GM12878 (cell line): Measurements from ENCODE around the gene BNC2. TPM values are rescaled to one million over a fixed set of nuclear protein-coding genes. Genes with fewer than 3 reads are reported as not detected.

Experiments used
- ATAC-seq: fragments of 200-7000 bp; cut with Tn5 transposase; 3 replicates; pipeline ENCODE4 v1.9.1; 2020; ENCODE audit warnings: mild to moderate bottlenecking, moderate library complexity
- BruUV-seq: library from RNA; stranded (reverse); fragments of 400-500 nt; replicated peaks from 2 replicates; lab custom pipeline; 2021; lab: Mats Ljungman, UMichigan
- CTCF ChIA-PET: fragments of 300-600 bp; sonication (Branson Sonifier 250); formaldehyde crosslinking; extraction: SDS; loops from one replicate; lab custom pipeline; 2021; ENCODE audit warnings: inconsistent platforms; lab: Yijun Ruan, JAX
- POLR2A ChIA-PET: fragments of 350-600 bp; formaldehyde crosslinking; extraction: SDS; loops from one replicate; lab custom pipeline; 2021; ENCODE audit warnings: inconsistent platforms; lab: Charles Lee
- RAD21 ChIA-PET: fragments of 300-600 bp; sonication (Branson Sonifier 250); formaldehyde crosslinking; loops from one replicate; lab custom pipeline; 2023; ENCODE audit warnings: antibody characterized with exemption; ENCODE audit not compliant: unreplicated experiment; lab: Charles Lee
- SMC1A ChIA-PET: fragments of 300-600 bp; sonication (Branson Sonifier 250); formaldehyde crosslinking; loops from one replicate; lab custom pipeline; 2023; ENCODE audit not compliant: unreplicated experiment, uncharacterized antibody; lab: Charles Lee
- DNase-seq: peaks from one replicate; pipeline ENCODE4 v3.0.0-alpha.2; 2011; ENCODE audit warnings: low read depth, low spot score
- FAIRE-seq: peaks from 3 replicates; lab custom pipeline; 2011; peaks lifted over from hg19 to GRCh38; lab: Jason Lieb, UNC
- H2AFZ ChIP-seq: 2 replicates; pipeline ENCODE4 v1.6.0; 2011; ENCODE audit warnings: low read depth, low read length, control low read depth; ENCODE audit not compliant: control insufficient read depth
- H3K27ac ChIP-seq: 2 replicates; pipeline ENCODE4 v1.5.1; 2011; ENCODE audit warnings: control low read depth; ENCODE audit not compliant: control insufficient read depth, insufficient read depth
- H3K27me3 ChIP-seq, 2 experiments: replicated peaks in 1 of 2; 2 replicates each; pipeline versions ENCODE4 v1.6.0 to v1.6.1; 2011; ENCODE audit warnings: low read length in 1 of 2; ENCODE audit not compliant: control insufficient read depth in 2 of 2, insufficient read depth in 2 of 2
- H3K36me3 ChIP-seq, 2 experiments: 2 replicates each; pipeline ENCODE4 v1.5.1; 2011; ENCODE audit warnings: low read length in 1 of 2; ENCODE audit not compliant: control insufficient read depth in 2 of 2, insufficient read depth in 2 of 2
- H3K4me1 ChIP-seq: 2 replicates; pipeline ENCODE4 v1.6.1; 2011; ENCODE audit warnings: mild to moderate bottlenecking, low read length, moderate library complexity, mixed read lengths; ENCODE audit not compliant: control insufficient read depth, insufficient read depth
- H3K4me2 ChIP-seq: 2 replicates; pipeline ENCODE4 v1.6.0; 2011; ENCODE audit warnings: control low read depth; ENCODE audit not compliant: control insufficient read depth, insufficient read depth
- H3K4me3 ChIP-seq: fragments of 200-600 bp; sonication (generic); 2 replicates; pipeline ENCODE4 v1.5.1; 2016
- H3K79me2 ChIP-seq: 2 replicates; pipeline ENCODE4 v1.6.0; 2011; ENCODE audit warnings: low read length; ENCODE audit not compliant: control insufficient read depth, insufficient read depth
- H3K9ac ChIP-seq: 2 replicates; pipeline ENCODE4 v1.8.0; 2011; ENCODE audit warnings: low read length, control low read depth, mixed read lengths; ENCODE audit not compliant: control insufficient read depth, insufficient read depth
- H3K9me3 ChIP-seq: replicated peaks from 3 replicates; pipeline ENCODE4 v1.5.1; 2011; ENCODE audit warnings: mild to moderate bottlenecking, low read length; ENCODE audit not compliant: control insufficient read depth, insufficient read depth
- H4K20me1 ChIP-seq: 2 replicates; pipeline ENCODE4 v1.6.0; 2011; ENCODE audit not compliant: control insufficient read depth, insufficient read depth
- BACH1 ChIP-seq: fragments of 450-650 bp; IDR thresholded peaks from 2 replicates; pipeline ENCODE4 v1.6.1; 2017; ENCODE audit warnings: mild to moderate bottlenecking, borderline replicate concordance
- BRCA1 ChIP-seq: IDR thresholded peaks from 2 replicates; pipeline ENCODE4 v1.6.1; 2011; ENCODE audit warnings: low read depth, low read length, improper control_type of control experiment
- CBX5 ChIP-seq: sonication (generic); IDR thresholded peaks from 2 replicates; pipeline ENCODE4 v1.6.1; 2016; ENCODE audit warnings: low read depth, moderate library complexity, mild to moderate bottlenecking, inconsistent platforms
- CHD4 ChIP-seq: fragments of 200-600 bp; sonication (generic); IDR thresholded peaks from 2 replicates; pipeline ENCODE4 v1.6.1; 2016; ENCODE audit warnings: mild to moderate bottlenecking
- CUX1 ChIP-seq: IDR thresholded peaks from 2 replicates; pipeline ENCODE4 v1.6.1; 2012; ENCODE audit warnings: improper control_type of control experiment, low read depth, low read length; ENCODE audit not compliant: insufficient replicate concordance
- JUNB ChIP-seq: IDR thresholded peaks from 2 replicates; pipeline ENCODE4 v1.6.1; 2016; ENCODE audit warnings: antibody characterized with exemption, mild to moderate bottlenecking
- MEF2A ChIP-seq: IDR thresholded peaks from 2 replicates; pipeline ENCODE4 v1.6.1; 2011; ENCODE audit warnings: low read depth, mild to moderate bottlenecking, low read length, moderate library complexity; ENCODE audit not compliant: insufficient read depth
- NFYA ChIP-seq: IDR thresholded peaks from 2 replicates; pipeline ENCODE4 v1.6.1; 2011; ENCODE audit warnings: low read depth, mild to moderate bottlenecking, low read length, improper control_type of control experiment, borderline replicate concordance
- PML ChIP-seq: IDR thresholded peaks from 2 replicates; pipeline ENCODE4 v1.6.1; 2012; ENCODE audit warnings: low read length, inconsistent platforms
- RB1 ChIP-seq: fragments of 450-650 bp; formaldehyde crosslinking; IDR thresholded peaks from 2 replicates; pipeline ENCODE4 v1.6.1; 2017; ENCODE audit warnings: mild to moderate bottlenecking, borderline replicate concordance
- RBBP5 ChIP-seq: fragments of 200-600 bp; sonication (generic); conservative IDR thresholded peaks from 2 replicates; pipeline ENCODE4 v1.6.1; 2016
- RELA ChIP-seq: fragments of 450-650 bp; IDR thresholded peaks from 2 replicates; pipeline ENCODE4 v1.8.0; 2014; ENCODE audit warnings: borderline replicate concordance; ENCODE audit not compliant: partially characterized antibody
- TBL1XR1 ChIP-seq: IDR thresholded peaks from 2 replicates; pipeline ENCODE4 v1.6.1; 2012; ENCODE audit warnings: low read depth, low read length, improper control_type of control experiment
- YBX1 ChIP-seq: fragments of 450-650 bp; IDR thresholded peaks from 2 replicates; pipeline ENCODE4 v1.6.1; 2016; ENCODE audit warnings: antibody characterized with exemption
- ZNF24 ChIP-seq: fragments of 450-650 bp; IDR thresholded peaks from 2 replicates; pipeline ENCODE4 v1.6.1; 2017; ENCODE audit warnings: antibody characterized with exemption, mild to moderate bottlenecking
- WGBS: methylation state at CpG from one replicate; pipeline ENCODE4 v1.1.6; 2016; ENCODE audit warnings: low lambda C conversion rate; ENCODE audit not compliant: insufficient replicate concordance, insufficient coverage; ENCODE audit errors: missing lambda C conversion rate; 5-methylcytosine and 5-hydroxymethylcytosine counted together
- in situ Hi-C: fragments of 300-500 bp; cut with MboI; formaldehyde crosslinking; loops from 9 replicates; pipeline ENCODE4 v1.14.3; 2018; ENCODE audit warnings: mixed read lengths
- intact Hi-C: fragments of 100-400 bp; cut with micrococcal nuclease; formaldehyde crosslinking; loops from one replicate; pipeline ENCODE4 v1.14.2; 2022; ENCODE audit not compliant: unreplicated experiment
- polyA plus RNA-seq, 11 experiments: library from polyadenylated mRNA; depleted of rRNA in 4 of 11; unstranded in 6 of 11; stranded (reverse) in 5 of 11; fragments of >200 nt; fragmentation: Nextera tagmentation in 4 of 11; fragmentation: Illumina TruSeq in 1 of 11; extraction: Ambion mirVana in 4 of 11; extraction: Trizol in 1 of 11; gene quantifications; 1 replicate in 1 of 11; 2 replicates in 10 of 11; pipeline versions ENCODE4 v1.2.1 to v1.2.3, GENCODE V29; 2011 to 2016; ENCODE audit warnings: inconsistent platforms in 2 of 11, missing spikeins in 2 of 11, low read depth in 1 of 11
- total RNA-seq, 4 experiments: library from RNA; depleted of rRNA in 3 of 4; stranded (reverse); fragments of >200 nt in 3 of 4; fragmentation: Illumina TruSeq in 1 of 4; extraction: Trizol in 1 of 4; gene quantifications; 2 replicates each; pipeline versions ENCODE4 v1.2.1 to v1.2.3, GENCODE V29; 2013 to 2021

The BNC2 gene
- total and polyA plus RNA-seq, 10 of the 15 experiments (the other 5 are each of a cell fraction or from before 2014, with no cell fraction given), result 0.05 to 14.5 (median 0.26) TPM

GRCh38 chr9:16410601-16411280 is 459.7 kb downstream of the BNC2 start:
- no peak for FAIRE-seq

DNA sequence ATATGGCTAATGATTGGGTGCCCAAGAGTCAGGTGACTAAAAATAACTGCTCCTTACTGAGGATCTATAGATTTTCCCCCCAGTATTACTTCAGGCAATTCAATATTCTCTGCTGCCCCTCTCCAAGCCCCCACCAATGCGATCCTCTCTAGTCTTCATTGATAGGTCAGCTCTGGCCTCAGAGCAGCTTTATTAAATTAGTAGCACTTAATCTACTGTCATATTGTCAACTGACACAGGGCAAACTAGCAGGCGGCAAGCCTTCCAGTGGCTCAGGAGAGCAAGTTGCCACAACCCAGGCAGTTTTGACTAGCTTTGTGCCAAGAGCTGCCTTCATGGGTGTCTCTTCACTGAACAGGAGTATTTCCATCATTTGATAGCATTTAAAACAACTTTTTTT is 462.9 kb downstream of the BNC2 start:
- H3K9ac ChIP-seq, result no peak overlapping the region
- H4K20me1 ChIP-seq, result no peaks in the 10 kb centered on the region
- intact Hi-C loops (no loop called here), in situ Hi-C loops (no loop called here)
- SMC1A ChIA-PET, result interaction anchor here (1.1 to 1.2 kb wide), 2 partner anchors 70 to 115 kb away, joined by 3 read pairs; no protein-coding TSS in a partner anchor
- DNase-seq (no peak), ATAC-seq (no peak), FAIRE-seq (no peak)
- 3% methylated on average over 2 of the region's 2 CpGs for WGBS
- no peaks in the 10 kb centered on the region for H3K79me2 ChIP-seq
- H3K9me3 ChIP-seq, result no peaks in the 10 kb centered on the region
- POLR2A ChIA-PET, result interaction anchor here (1.2 kb wide), 1 partner anchor 8 kb away, joined by 3 read pairs; no protein-coding TSS in a partner anchor
- no peak overlapping the region for H3K27ac ChIP-seq
- no peaks in the 10 kb centered on the region for H3K4me1 ChIP-seq
- CTCF ChIA-PET, result interaction anchor here (0.6 kb wide), 1 partner anchor 535 kb away, joined by 3 read pairs; no protein-coding TSS in a partner anchor
- no peaks in the 10 kb centered on the region; a peak in 2 of 4 replicates for H3K27me3 ChIP-seq
- no TSS peak for BruUV-seq
- H3K4me2 ChIP-seq, result no peak overlapping the region
- no peak overlapping the region for H3K4me3 ChIP-seq
- RAD21 ChIA-PET, result interaction anchor here (1.1 kb wide), 1 partner anchor 71 kb away, joined by 4 read pairs; no protein-coding TSS in a partner anchor
- no peaks in the 10 kb centered on the region for H3K36me3 ChIP-seq
- no peak overlapping the region for H2AFZ ChIP-seq
- no peak for TF ChIP-seq MEF2A
- no peak for TF ChIP-seq CBX5
- no peak for TF ChIP-seq CUX1
- no peak for TF ChIP-seq NFYA
- TF ChIP-seq ZNF24, result no peak
- no peak for TF ChIP-seq JUNB
- no peak for TF ChIP-seq RB1
- no peak for TF ChIP-seq RBBP5

More at GRCh38 chr9:16410601-16411280, 459.7 kb downstream of the BNC2 start:
- ChIA-PET RAD21 (no interaction called here), CTCF (interaction anchor here (0.5 to 0.9 kb wide), 3 partner anchors 10 to 267 kb away, joined by 3 read pairs; no protein-coding TSS in a partner anchor), POLR2A (no interaction called here), SMC1A (interaction anchor here (1.1 kb wide), 1 partner anchor 73 kb away, joined by 3 read pairs; no protein-coding TSS in a partner anchor)
- in situ Hi-C loops (no loop called here), intact Hi-C loops (no loop called here)
- Histone ChIP-seq H3K36me3 (no peaks in the 10 kb centered on the region), H3K79me2 (no peaks in the 10 kb centered on the region), H3K4me1 (no peaks in the 10 kb centered on the region), H3K4me2 (no peak overlapping the region), H3K9me3 (no peaks in the 10 kb centered on the region), H2AFZ (no peak overlapping the region), H3K4me3 (no peak overlapping the region), H3K27me3 (no peaks in the 10 kb centered on the region; a peak in 2 of 4 replicates), H3K9ac (no peak overlapping the region), H4K20me1 (no peaks in the 10 kb centered on the region), H3K27ac (no peak overlapping the region)
- TF ChIP-seq TBL1XR1 (no peak), RELA (no peak), BACH1 (no peak), YBX1 (no peak), ZNF24 (no peak), CHD4 (no peak), MEF2A (no peak), PML (no peak), BRCA1 (no peak)
- DNase-seq (no peak), ATAC-seq (no peak)
- BruUV-seq, result no TSS peak
- WGBS, result under 1% methylated on average over 7 of the region's 7 CpGs
